Heart right ventricle (tissue), 16 donors: Measurements from ENCODE around the gene PFKP. TPM values are rescaled to one million over a fixed set of nuclear protein-coding genes. Genes with fewer than 3 reads are reported as not detected.

Experiments used
- ATAC-seq, 8 donors: fragments of 200-7000 bp; cut with Tn5 transposase; one replicate each; pipeline ENCODE4 v1.9.1; 2020; ENCODE audit warnings: mild to moderate bottlenecking in 8 of 8, moderate library complexity in 8 of 8, moderate number of reproducible peaks in 1 of 8
- DNase-seq, 2 donors: peaks; one replicate each; pipeline ENCODE4 v3.0.0-alpha.2; 2020
- H3K27ac ChIP-seq, 10 donors: fragments of 200-600 bp; sonication (generic) in 2 of 10; one replicate each; pipeline versions ENCODE4 v1.5.0 to v1.8.0; 2020 to 2022; ENCODE audit warnings: mild to moderate bottlenecking in 3 of 10
- H3K27me3 ChIP-seq, 7 donors: fragments of 200-600 bp; one replicate each; pipeline ENCODE4 v1.8.0; 2021 to 2022; ENCODE audit warnings: mild to moderate bottlenecking in 2 of 7
- H3K36me3 ChIP-seq, 9 donors: fragments of 200-600 bp; sonication (generic) in 1 of 9; one replicate each; pipeline versions ENCODE4 v1.5.0 to v1.8.0; 2020 to 2022; ENCODE audit warnings: mild to moderate bottlenecking in 2 of 9
- H3K4me1 ChIP-seq, 9 donors: fragments of 200-600 bp; sonication (generic) in 1 of 9; one replicate each; pipeline versions ENCODE4 v1.5.0 to v1.8.0; 2020 to 2022; ENCODE audit warnings: mild to moderate bottlenecking in 4 of 9
- H3K4me3 ChIP-seq, 10 donors: fragments of 200-600 bp; sonication (generic) in 2 of 10; one replicate each; pipeline versions ENCODE4 v1.5.0 to v1.8.0; 2020 to 2022; ENCODE audit warnings: mild to moderate bottlenecking in 7 of 10, moderate library complexity in 2 of 10
- H3K9me3 ChIP-seq, 11 donors: fragments of 200-600 bp in 10 of 11; sonication (generic) in 2 of 11; one replicate each; pipeline versions ENCODE4 v1.5.0 to v1.8.0; 2013 to 2022; ENCODE audit warnings: mild to moderate bottlenecking in 2 of 11, control low read depth in 1 of 11, moderate library complexity in 1 of 11
- CTCF ChIP-seq, 9 donors: fragments of 200-600 bp; sonication (generic) in 2 of 9; IDR thresholded peaks; one replicate each; pipeline versions ENCODE4 v1.5.0 to v1.8.0; 2021 to 2022; ENCODE audit warnings: antibody characterized with exemption in 9 of 9, mild to moderate bottlenecking in 5 of 9, moderate library complexity in 1 of 9
- WGBS, 2 donors: extraction: QIAGEN DNeasy Blood & Tissue Kit; methylation state at CpG; one replicate each; pipeline ENCODE4 v1.1.7; 2013; ENCODE audit warnings: inconsistent platforms in 1 of 2; 5-methylcytosine and 5-hydroxymethylcytosine counted together
- intact Hi-C, 10 donors: fragments of 100-400 bp; cut with DNase I; formaldehyde crosslinking; loops; one replicate each; pipeline versions ENCODE4 v1.11.1 to v1.14.2; 2022
- polyA plus RNA-seq, 2 donors: library from polyadenylated mRNA; stranded (reverse); fragments of 200-250 nt; gene quantifications; one replicate each; pipeline ENCODE4 v1.2.3, GENCODE V29; 2013
- total RNA-seq, 10 donors: library from RNA; stranded (reverse); fragmentation: NEBNext Ultra II Directional in 3 of 10; extraction: Animal tissue kit (Norgen Biotek cat#: 25700) in 3 of 10; gene quantifications; one replicate each; pipeline versions ENCODE4 v1.2.1 to v1.2.4, GENCODE V29; 2021 to 2023
- donor health status: Arrhythmogenic right ventricular cardiomyopathy.
- donor health status: ischemic (EF 13 %, LVEDD 7.1; RV severe dilation, severe dysfunction).
- donor health status: healthy with polysubstance abuse.
- donor health status: DM: no; HTN: yes; CAD: no.
- donor health status: DM: no; HTN: no; CAD: no.
- donor health status: ischemic (EF 25% LVEDD 6.9; RV normal size, moderate dysfunction).
- donor health status: ischemic (EF 25% LVEDD 5.7; RV mildly dilated, moderate dysfunction).
- donor health status: healthy.
- donor health status: DM: yes; HTN: yes; CAD: no.
- donor health status: Ischemic cardiomyopathy.
- donor health status: ischemic (EF 35%, LVEDD 5.7; RV mildly dilated, moderate dysfunction).
- donor health status: nonischemic (EF 11% LVEDD 7.7; RV severe dilation, severe dysfunction).
- donor health status: DM: yes; HTN: yes; CAD: no.
- donor health status: PGD.
- donor health status: ischemic (EF 29% LVEDD 5.4; RV normal size, mild dysfunction).
- donor health status: nonischemic (EF 23%, LVEDD 6.1; RV moderate dilation, normal function).

PFKP gene
- total and polyA plus RNA-seq, 12 donors = 68.3 to 316 (median 220) TPM

DNA sequence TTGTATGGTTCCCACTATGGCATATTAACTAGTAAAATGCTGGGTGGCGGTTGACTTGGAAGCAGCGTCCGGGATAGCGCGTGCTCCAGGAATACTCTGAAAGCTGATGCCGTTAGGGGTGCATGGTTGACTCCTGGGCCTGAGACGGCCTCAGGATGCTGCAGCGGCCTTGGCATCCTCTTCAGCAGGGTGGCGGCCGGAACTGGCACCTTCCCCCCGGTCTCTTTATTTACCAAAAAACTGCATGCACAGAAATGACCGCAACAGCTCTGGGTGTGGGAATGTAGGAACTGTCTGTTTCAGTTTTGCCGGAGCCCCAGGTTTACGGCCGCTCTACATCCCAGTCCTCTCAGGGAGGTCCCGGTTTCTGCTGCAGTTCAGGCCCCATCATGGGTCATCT is 28.8 kb downstream of the PFKP start:
- Histone ChIP-seq H3K4me1 (peaks cover 6 to 59% (median 38%) of the 10 kb centered on the region in 9 donors), H3K27me3 (no peaks in the 10 kb centered on the region), H3K27ac (peak overlapping the region in 7 of 10 donors; percentile 66 to 84 (median 72)), H3K9me3 (no peaks in the 10 kb centered on the region), H3K4me3 (peak overlapping the region in 3 of 10 donors; percentile 5 to 30 (median 17)), H3K36me3 (peaks cover 0 to 28% (median 0%) of the 10 kb centered on the region in 9 donors)
- DNase-seq (no peak), ATAC-seq (no peak)
- 70 to 71% methylated on average over 16 of the region's 16 CpGs for WGBS, 2 donors
- intact Hi-C loops = no loop called here
- TF ChIP-seq CTCF (IDR thresholded peaks at IDR 0.05) = no peak

DNA sequence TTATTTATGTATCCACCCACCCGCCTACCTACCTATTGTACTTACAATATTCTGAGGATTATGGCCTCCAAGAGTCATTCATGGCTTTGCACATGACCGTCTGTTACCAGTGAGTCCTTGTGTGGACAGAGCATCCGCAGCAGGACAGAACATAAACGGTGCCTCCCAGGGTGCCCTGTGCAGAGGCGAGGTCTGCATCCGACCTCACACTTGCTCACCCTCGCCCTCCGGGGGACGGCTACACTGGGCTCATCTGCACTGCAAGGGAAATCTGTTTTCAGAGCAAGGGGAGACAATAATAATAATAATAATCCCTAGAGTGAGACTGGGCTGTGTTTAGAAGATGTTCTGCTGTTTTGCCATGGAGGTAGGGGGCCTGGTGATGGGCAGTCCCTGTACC is 29.8 kb downstream of the PFKP start:
- DNase-seq (no peak), ATAC-seq (no peak)
- no peak overlapping the region for H3K4me3 ChIP-seq
- no peak overlapping the region for H3K27ac ChIP-seq
- H3K36me3 ChIP-seq = peaks cover 0 to 27% (median 0%) of the 10 kb centered on the region in 9 donors
- H3K27me3 ChIP-seq = no peaks in the 10 kb centered on the region
- peaks cover 6 to 49% (median 29%) of the 10 kb centered on the region in 9 donors for H3K4me1 ChIP-seq
- H3K9me3 ChIP-seq = no peaks in the 10 kb centered on the region
- intact Hi-C loops = no loop called here
- 91 to 92% methylated on average over 9 of the region's 9 CpGs for WGBS, 2 donors
- no peak for TF ChIP-seq CTCF (IDR thresholded peaks at IDR 0.05)

GRCh38 chr10:3098689-3099088 is 31.3 kb downstream of the PFKP start:
- intact Hi-C loops = no loop called here
- DNase-seq = no peak
- no peaks in the 10 kb centered on the region for H3K27me3 ChIP-seq
- peak overlapping the region in 1 of 10 donors; percentile 10 for H3K27ac ChIP-seq
- no peak for TF ChIP-seq CTCF (IDR thresholded peaks at IDR 0.05)
- WGBS, 2 donors = 72 to 80% methylated on average over 11 of the region's 11 CpGs
- H3K4me1 ChIP-seq = peaks cover 6 to 57% (median 40%) of the 10 kb centered on the region in 9 donors
- no peak for ATAC-seq
- H3K4me3 ChIP-seq = no peak overlapping the region
- no peaks in the 10 kb centered on the region for H3K9me3 ChIP-seq
- H3K36me3 ChIP-seq = peaks cover 0 to 41% (median 0%) of the 10 kb centered on the region in 9 donors

DNA sequence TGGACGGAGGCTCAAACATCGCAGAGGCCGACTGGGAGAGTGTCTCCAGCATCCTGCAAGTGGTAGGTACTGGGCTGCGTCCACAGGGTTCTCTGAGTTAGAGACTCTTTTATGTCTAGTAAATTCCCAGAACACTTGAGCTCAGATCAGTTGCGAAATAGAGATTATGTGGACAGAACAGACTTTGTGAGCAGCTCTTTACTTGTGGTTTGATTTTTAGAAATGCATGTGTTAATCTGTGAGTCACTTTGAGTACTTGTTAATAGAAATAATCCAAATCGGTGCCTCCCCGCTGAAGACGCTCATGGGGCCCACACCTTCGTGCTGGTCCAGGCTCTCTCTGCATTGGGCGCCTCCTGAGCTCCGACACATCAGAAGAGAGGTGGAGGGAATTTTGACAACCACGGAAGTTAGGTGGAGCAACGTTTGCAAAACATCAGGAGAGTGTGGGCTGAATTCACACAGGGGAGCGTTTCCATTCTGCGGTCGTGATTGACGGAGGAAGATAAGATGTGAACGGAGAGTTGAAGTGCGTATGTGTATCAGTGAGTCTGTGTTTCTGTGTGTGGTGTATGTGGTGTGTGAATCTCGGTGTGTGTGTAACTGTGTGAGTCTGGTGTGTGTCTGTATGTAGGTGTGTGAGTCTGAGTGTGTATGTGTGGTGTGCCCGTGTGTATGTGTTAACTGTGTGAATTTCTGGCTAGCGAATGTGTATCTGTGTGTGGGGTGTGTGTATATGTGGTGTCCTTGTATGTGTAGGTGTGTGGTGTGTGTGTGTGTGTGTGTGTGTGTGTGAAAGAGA is 32.1 kb downstream of the PFKP start:
- intact Hi-C loops = loop anchor here in 1 of 10 donors (5.0 kb wide), 1 partner anchor 32 kb away; the partner anchor contains the start of gene PFKP

More for the DNA sequence above, 32.1 kb downstream of the PFKP start:
- DNase-seq (no peak), ATAC-seq (no peak)
- 63 to 74% methylated on average over 22 of the region's 22 CpGs for WGBS, 2 donors
- no peak for TF ChIP-seq CTCF (IDR thresholded peaks at IDR 0.05)
- Histone ChIP-seq H3K9me3 (no peaks in the 10 kb centered on the region), H3K27me3 (no peaks in the 10 kb centered on the region), H3K4me1 (peaks cover 6 to 50% (median 38%) of the 10 kb centered on the region in 9 donors), H3K36me3 (peaks cover 0 to 49% (median 0%) of the 10 kb centered on the region in 9 donors), H3K27ac (peak overlapping the region in 1 of 10 donors; percentile 10), H3K4me3 (no peak overlapping the region)
